Glutamatergic neuron (in vitro differentiated cells): ENCODE measurements around the gene GSE1. TPM values are rescaled to one million over a fixed set of nuclear protein-coding genes. Genes with fewer than 3 reads are reported as not detected.
A peak's percentile ranks its signal among the peaks of the same experiment; 100 is the strongest.

Experiments
- DNase-seq: peaks from one replicate; pipeline ENCODE4 v3.0.0; 2022
- H3K27ac Mint-ChIP-seq: one replicate; pipeline ENCODE4 v1.8.0; 2020; ENCODE audit warnings: mild to moderate bottlenecking, mixed read lengths, inconsistent platforms; ENCODE audit not compliant: unreplicated experiment
- H3K27me3 Mint-ChIP-seq: one replicate; pipeline ENCODE4 v1.8.0; 2020; ENCODE audit warnings: mild to moderate bottlenecking, moderate library complexity, mixed read lengths, inconsistent platforms; ENCODE audit not compliant: unreplicated experiment
- H3K36me3 Mint-ChIP-seq: one replicate; pipeline ENCODE4 v1.8.0; 2020; ENCODE audit warnings: mild to moderate bottlenecking, mixed read lengths, inconsistent platforms; ENCODE audit not compliant: unreplicated experiment
- H3K4me1 Mint-ChIP-seq: one replicate; pipeline ENCODE4 v1.8.0; 2020; ENCODE audit warnings: mild to moderate bottlenecking, low read depth, mixed read lengths, inconsistent platforms; ENCODE audit not compliant: unreplicated experiment
- H3K4me3 Mint-ChIP-seq: one replicate; pipeline ENCODE4 v1.8.0; 2020; ENCODE audit warnings: mild to moderate bottlenecking, mixed read lengths, inconsistent platforms; ENCODE audit not compliant: unreplicated experiment
- H3K9me3 Mint-ChIP-seq: one replicate; pipeline ENCODE4 v1.8.0; 2020; ENCODE audit warnings: mild to moderate bottlenecking, moderate library complexity, mixed read lengths, inconsistent platforms; ENCODE audit not compliant: unreplicated experiment
- total RNA-seq: library from RNA; stranded (reverse); fragmentation: NEBNext Ultra II Directional; extraction: Animal tissue kit (Norgen Biotek cat#: 25700); gene quantifications from one replicate; pipeline ENCODE4 v1.2.1, GENCODE V29; 2021; ENCODE audit not compliant: unreplicated experiment
- TF ChIP-seq, protein P1 (sequence below): fragments of 200-600 bp; sonication (generic); IDR thresholded peaks from one replicate; pipeline ENCODE4 v1.5.0; 2021; ENCODE audit not compliant: partially characterized antibody, unreplicated experiment

Gene GSE1
- total RNA-seq, 1 donor from 2014 or later, result 473 TPM

GRCh38 chr16:85600078-85600477, 13.0 kb upstream of the GSE1 start:
- H3K9me3 Mint-ChIP-seq, result peaks cover 41% of the 10 kb centered on the region
- DNase-seq, result no peak
- peaks cover 36% of the 10 kb centered on the region for H3K27me3 Mint-ChIP-seq
- H3K27ac Mint-ChIP-seq, result no peak overlapping the region
- peaks cover 61% of the 10 kb centered on the region for H3K4me1 Mint-ChIP-seq
- H3K4me3 Mint-ChIP-seq, result peak overlapping the region; percentile 67
- TF ChIP-seq, protein P1, sequence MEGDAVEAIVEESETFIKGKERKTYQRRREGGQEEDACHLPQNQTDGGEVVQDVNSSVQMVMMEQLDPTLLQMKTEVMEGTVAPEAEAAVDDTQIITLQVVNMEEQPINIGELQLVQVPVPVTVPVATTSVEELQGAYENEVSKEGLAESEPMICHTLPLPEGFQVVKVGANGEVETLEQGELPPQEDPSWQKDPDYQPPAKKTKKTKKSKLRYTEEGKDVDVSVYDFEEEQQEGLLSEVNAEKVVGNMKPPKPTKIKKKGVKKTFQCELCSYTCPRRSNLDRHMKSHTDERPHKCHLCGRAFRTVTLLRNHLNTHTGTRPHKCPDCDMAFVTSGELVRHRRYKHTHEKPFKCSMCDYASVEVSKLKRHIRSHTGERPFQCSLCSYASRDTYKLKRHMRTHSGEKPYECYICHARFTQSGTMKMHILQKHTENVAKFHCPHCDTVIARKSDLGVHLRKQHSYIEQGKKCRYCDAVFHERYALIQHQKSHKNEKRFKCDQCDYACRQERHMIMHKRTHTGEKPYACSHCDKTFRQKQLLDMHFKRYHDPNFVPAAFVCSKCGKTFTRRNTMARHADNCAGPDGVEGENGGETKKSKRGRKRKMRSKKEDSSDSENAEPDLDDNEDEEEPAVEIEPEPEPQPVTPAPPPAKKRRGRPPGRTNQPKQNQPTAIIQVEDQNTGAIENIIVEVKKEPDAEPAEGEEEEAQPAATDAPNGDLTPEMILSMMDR, result no peak
- no peaks in the 10 kb centered on the region for H3K36me3 Mint-ChIP-seq

DNA sequence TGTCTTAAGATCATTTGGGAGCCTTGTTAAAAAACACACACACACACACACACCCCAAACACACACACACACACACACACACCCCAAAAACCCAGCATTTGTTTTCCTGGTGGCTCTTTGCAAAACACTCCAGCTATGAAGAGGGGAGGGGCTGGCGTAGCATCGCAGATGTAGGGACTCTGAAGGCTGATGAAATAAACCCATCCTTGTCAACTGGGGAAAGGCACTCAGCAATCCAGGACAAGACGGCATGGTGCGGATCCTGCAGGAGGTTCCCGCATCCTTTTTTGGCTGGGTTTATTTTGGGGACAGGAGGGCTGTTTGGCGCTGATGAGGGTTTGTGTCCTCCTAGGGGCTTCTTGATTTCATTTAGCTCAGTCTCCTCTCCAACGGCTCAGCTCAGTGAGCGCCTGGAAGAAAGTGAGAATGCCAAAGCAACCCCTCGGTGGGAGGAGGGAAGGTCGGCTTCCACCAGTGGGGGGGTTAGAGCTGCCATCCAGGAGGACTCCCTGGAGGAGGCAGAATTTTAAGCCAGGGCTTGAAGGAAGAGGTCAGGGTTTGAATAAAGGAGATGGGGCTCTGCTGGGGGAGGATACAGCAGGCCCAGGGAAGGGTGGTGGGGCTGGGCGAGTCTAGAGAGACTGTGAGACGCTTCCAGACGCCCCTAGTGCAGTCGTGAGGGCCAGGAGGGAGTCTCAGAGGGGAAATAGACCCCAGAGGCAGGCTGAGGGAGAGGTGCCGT, 12.4 kb upstream of the GSE1 start:
- peak overlapping the region; percentile 76 for H3K27ac Mint-ChIP-seq
- peaks cover 36% of the 10 kb centered on the region for H3K27me3 Mint-ChIP-seq
- H3K4me3 Mint-ChIP-seq, result peak overlapping the region; percentile 67
- no peak for DNase-seq
- TF ChIP-seq, protein P1, result no peak
- H3K9me3 Mint-ChIP-seq, result peaks cover 41% of the 10 kb centered on the region
- no peaks in the 10 kb centered on the region for H3K36me3 Mint-ChIP-seq
- peaks cover 62% of the 10 kb centered on the region for H3K4me1 Mint-ChIP-seq

DNA sequence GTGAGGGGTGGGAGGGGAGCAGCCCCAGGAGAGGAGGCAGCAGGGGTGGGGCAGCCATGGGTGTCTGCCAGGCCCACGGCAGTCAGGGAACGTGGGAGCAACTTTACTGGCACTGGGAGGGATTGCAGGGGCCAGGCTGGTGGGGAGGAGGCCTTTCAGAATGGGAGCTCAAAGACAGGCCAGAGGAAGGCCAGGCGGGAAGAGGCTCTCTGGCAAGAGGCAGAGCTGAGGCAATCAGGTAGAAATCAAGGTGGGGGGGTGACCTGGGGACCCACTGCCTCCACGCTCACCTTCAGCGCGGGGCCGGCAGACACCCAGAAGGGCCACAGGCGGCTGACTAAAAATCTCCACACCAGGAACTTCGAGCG, 11.9 kb upstream of the GSE1 start:
- DNase-seq, result no peak
- Mint-ChIP-seq H3K27ac (peak overlapping the region; percentile 76), H3K4me3 (peak overlapping the region; percentile 67)

GRCh38 chr16:85601730-85602401, 11.3 kb upstream of the GSE1 start:
- DNase-seq, result no peak
- TF ChIP-seq, protein P1, result no peak
- peaks cover 62% of the 10 kb centered on the region for H3K4me1 Mint-ChIP-seq
- H3K36me3 Mint-ChIP-seq, result no peaks in the 10 kb centered on the region
- H3K4me3 Mint-ChIP-seq, result peak overlapping the region; percentile 67
- peaks cover 44% of the 10 kb centered on the region for H3K9me3 Mint-ChIP-seq
- H3K27me3 Mint-ChIP-seq, result peaks cover 36% of the 10 kb centered on the region
- peak overlapping the region; percentile 77 for H3K27ac Mint-ChIP-seq

More for the DNA sequence above, 11.9 kb upstream of the GSE1 start:
- TF ChIP-seq, protein P1, result no peak
- Mint-ChIP-seq H3K9me3 (peaks cover 45% of the 10 kb centered on the region), H3K4me1 (peaks cover 63% of the 10 kb centered on the region), H3K27me3 (peaks cover 36% of the 10 kb centered on the region), H3K36me3 (no peaks in the 10 kb centered on the region)
